ENCODE data around the gene LRRC74A.
A peak's percentile ranks its signal among the peaks of the same experiment; 100 is the strongest.

Gene LRRC74A

GRCh38 chr14:76828339-76829012, 2.3 kb downstream of the LRRC74A start:
- Histone ChIP-seq H3K4me1 (ENCODE audit: control insufficient read depth in 2 of 2, insufficient read depth in 2 of 2, low read length in 2 of 2) (no peaks in the 10 kb centered on the region), H3K9me3 (ENCODE audit: control insufficient read depth in 2 of 2, low read length in 2 of 2) (no peaks in the 10 kb centered on the region), H3K9ac (ENCODE audit: low read depth in 1 of 2, low read length in 2 of 2) (no peak overlapping the region), H3K27ac (ENCODE audit: low read depth in 2 of 2, low read length in 2 of 2) (no peak overlapping the region), H3K4me3 (ENCODE audit: low read length in 2 of 2) (no peak overlapping the region), H3K36me3 (ENCODE audit: control insufficient read depth in 2 of 2, insufficient read depth in 2 of 2, low read length in 2 of 2) (no peaks in the 10 kb centered on the region), H3K27me3 (ENCODE audit: control insufficient read depth in 2 of 2, insufficient read depth in 2 of 2, low read length in 2 of 2) (no peaks in the 10 kb centered on the region)

GRCh38 chr14:76829013-76829365, 2.8 kb downstream of the LRRC74A start:
- no peak overlapping the region for H3K27ac ChIP-seq (ENCODE audit: low read depth in 2 of 2, low read length in 2 of 2)

DNA sequence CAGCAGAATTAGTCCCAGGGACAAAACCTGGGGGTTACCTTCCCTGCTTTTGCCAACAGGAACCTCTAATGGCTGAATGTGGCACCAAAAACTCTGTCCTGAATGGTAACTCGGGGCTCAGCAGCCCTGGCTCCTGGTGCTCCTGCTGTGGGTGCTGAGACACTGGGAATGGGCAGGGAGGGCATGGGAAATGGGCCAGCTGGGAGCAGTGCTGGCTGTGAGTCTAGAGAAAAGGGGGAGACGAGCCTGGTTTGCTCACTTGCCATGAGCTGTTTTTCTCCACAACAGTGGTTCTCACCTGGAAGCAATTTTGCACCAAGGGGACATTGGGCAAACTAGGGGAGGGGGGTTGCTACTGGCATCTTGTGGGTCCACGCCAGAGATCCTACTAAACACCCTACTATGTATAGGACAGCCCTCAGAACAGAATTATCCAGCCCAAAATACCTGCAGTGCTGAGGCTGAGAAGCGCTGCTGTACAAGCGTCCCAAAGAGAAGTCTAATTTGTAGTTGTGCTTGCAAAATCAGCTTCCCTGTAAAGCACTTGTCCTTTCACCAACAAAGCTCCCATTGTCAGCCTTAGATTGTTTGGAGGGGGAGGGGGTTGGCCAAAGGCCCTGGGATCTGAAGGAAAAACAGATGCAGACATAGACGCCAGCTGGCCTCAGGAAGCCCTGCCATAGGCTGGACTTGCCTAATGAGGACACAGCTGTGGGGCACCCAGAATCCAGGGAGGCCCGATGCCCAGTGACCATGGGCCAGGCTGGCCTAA, 3.6 kb downstream of the LRRC74A start:
- no peak overlapping the region for H3K4me3 ChIP-seq (ENCODE audit: low read length in 2 of 2)
- H3K27ac ChIP-seq (ENCODE audit: low read depth in 2 of 2, low read length in 2 of 2): peak overlapping the region in 1 of 2 donors; percentile 2
- H3K4me1 ChIP-seq (ENCODE audit: control insufficient read depth in 2 of 2, insufficient read depth in 2 of 2, low read length in 2 of 2): no peaks in the 10 kb centered on the region
- no peaks in the 10 kb centered on the region for H3K36me3 ChIP-seq (ENCODE audit: control insufficient read depth in 2 of 2, insufficient read depth in 2 of 2, low read length in 2 of 2)
- no peaks in the 10 kb centered on the region for H3K27me3 ChIP-seq (ENCODE audit: control insufficient read depth in 2 of 2, insufficient read depth in 2 of 2, low read length in 2 of 2)
- H3K9me3 ChIP-seq (ENCODE audit: control insufficient read depth in 2 of 2, low read length in 2 of 2): no peaks in the 10 kb centered on the region
- H3K9ac ChIP-seq (ENCODE audit: low read depth in 1 of 2, low read length in 2 of 2): no peak overlapping the region

More at GRCh38 chr14:76829013-76829365, 2.8 kb downstream of the LRRC74A start:
- Histone ChIP-seq H3K4me1 (ENCODE audit: control insufficient read depth in 2 of 2, insufficient read depth in 2 of 2, low read length in 2 of 2) (no peaks in the 10 kb centered on the region), H3K27me3 (ENCODE audit: control insufficient read depth in 2 of 2, insufficient read depth in 2 of 2, low read length in 2 of 2) (no peaks in the 10 kb centered on the region), H3K9me3 (ENCODE audit: control insufficient read depth in 2 of 2, low read length in 2 of 2) (no peaks in the 10 kb centered on the region), H3K9ac (ENCODE audit: low read depth in 1 of 2, low read length in 2 of 2) (no peak overlapping the region), H3K36me3 (ENCODE audit: control insufficient read depth in 2 of 2, insufficient read depth in 2 of 2, low read length in 2 of 2) (no peaks in the 10 kb centered on the region), H3K4me3 (ENCODE audit: low read length in 2 of 2) (no peak overlapping the region)

- Histone ChIP-seq H3K36me3 (ENCODE audit: control insufficient read depth in 2 of 2, insufficient read depth in 2 of 2, low read length in 2 of 2) (no peaks in the 10 kb centered on the region), H3K27ac (ENCODE audit: low read depth in 2 of 2, low read length in 2 of 2) (no peak overlapping the region), H3K9ac (ENCODE audit: low read depth in 1 of 2, low read length in 2 of 2) (no peak overlapping the region), H3K4me1 (ENCODE audit: control insufficient read depth in 2 of 2, insufficient read depth in 2 of 2, low read length in 2 of 2) (no peaks in the 10 kb centered on the region), H3K4me3 (ENCODE audit: low read length in 2 of 2) (no peak overlapping the region), H3K9me3 (ENCODE audit: control insufficient read depth in 2 of 2, low read length in 2 of 2) (no peaks in the 10 kb centered on the region), H3K27me3 (ENCODE audit: control insufficient read depth in 2 of 2, insufficient read depth in 2 of 2, low read length in 2 of 2) (no peaks in the 10 kb centered on the region)
These were observed 4.3 kb downstream of the LRRC74A start for GRCh38 chr14:76830556-76830955.

- no peak overlapping the region for H3K9ac ChIP-seq (ENCODE audit: low read depth in 1 of 2, low read length in 2 of 2)
- H3K4me3 ChIP-seq (ENCODE audit: low read length in 2 of 2): no peak overlapping the region
- H3K27ac ChIP-seq (ENCODE audit: low read depth in 2 of 2, low read length in 2 of 2): no peak overlapping the region
- H3K9me3 ChIP-seq (ENCODE audit: control insufficient read depth in 2 of 2, low read length in 2 of 2): no peaks in the 10 kb centered on the region
- H3K36me3 ChIP-seq (ENCODE audit: control insufficient read depth in 2 of 2, insufficient read depth in 2 of 2, low read length in 2 of 2): no peaks in the 10 kb centered on the region
- no peaks in the 10 kb centered on the region for H3K27me3 ChIP-seq (ENCODE audit: control insufficient read depth in 2 of 2, insufficient read depth in 2 of 2, low read length in 2 of 2)
- H3K4me1 ChIP-seq (ENCODE audit: control insufficient read depth in 2 of 2, insufficient read depth in 2 of 2, low read length in 2 of 2): no peaks in the 10 kb centered on the region
These were observed 6.3 kb downstream of the LRRC74A start for GRCh38 chr14:76832503-76832988.

DNA sequence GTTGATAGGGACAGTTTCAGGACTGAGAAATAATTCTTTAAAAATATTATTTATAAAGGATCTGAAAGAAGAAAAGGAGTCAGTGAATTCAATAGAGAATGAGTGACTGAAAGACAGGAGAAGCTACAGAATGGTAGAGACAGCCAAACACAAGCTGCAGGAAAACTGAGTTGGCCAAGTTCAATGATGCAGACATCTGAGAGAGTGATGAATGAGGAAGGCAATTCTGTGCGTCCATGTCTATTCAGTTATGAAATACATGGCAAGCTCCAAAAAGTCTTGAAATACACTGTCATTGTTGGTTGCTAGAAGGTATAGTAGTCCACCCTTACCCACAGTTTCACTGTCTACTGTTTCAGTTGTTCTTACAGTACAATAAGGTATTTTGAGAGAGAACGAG, 6.8 kb downstream of the LRRC74A start:
- H3K9me3 ChIP-seq (ENCODE audit: control insufficient read depth in 2 of 2, low read length in 2 of 2): no peaks in the 10 kb centered on the region
- no peak overlapping the region for H3K9ac ChIP-seq (ENCODE audit: low read depth in 1 of 2, low read length in 2 of 2)
- H3K4me3 ChIP-seq (ENCODE audit: low read length in 2 of 2): no peak overlapping the region
- no peaks in the 10 kb centered on the region for H3K27me3 ChIP-seq (ENCODE audit: control insufficient read depth in 2 of 2, insufficient read depth in 2 of 2, low read length in 2 of 2)
- H3K4me1 ChIP-seq (ENCODE audit: control insufficient read depth in 2 of 2, insufficient read depth in 2 of 2, low read length in 2 of 2): no peaks in the 10 kb centered on the region
- H3K27ac ChIP-seq (ENCODE audit: low read depth in 2 of 2, low read length in 2 of 2): no peak overlapping the region
- no peaks in the 10 kb centered on the region for H3K36me3 ChIP-seq (ENCODE audit: control insufficient read depth in 2 of 2, insufficient read depth in 2 of 2, low read length in 2 of 2)

DNA sequence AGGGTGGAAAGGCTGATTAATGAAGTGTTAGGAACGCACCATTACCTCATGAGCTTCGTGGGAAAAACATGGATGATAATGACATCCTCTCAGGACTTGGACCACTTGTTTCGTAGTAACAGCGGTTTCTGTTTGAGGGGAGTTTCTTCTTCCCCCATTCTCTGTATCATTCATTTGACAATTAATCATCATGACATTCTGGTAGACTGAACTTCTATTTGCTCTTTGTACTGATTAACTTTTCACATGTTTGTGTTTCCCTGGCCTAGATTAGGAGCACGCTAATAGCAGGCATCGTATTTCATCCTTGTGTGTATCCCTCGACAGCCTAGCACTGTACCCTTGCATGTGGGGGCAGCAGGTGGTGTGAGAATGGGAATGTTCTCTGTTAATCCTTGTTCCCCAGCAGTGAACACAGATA, 8.0 kb downstream of the LRRC74A start:
- Histone ChIP-seq H3K27ac (ENCODE audit: low read depth in 2 of 2, low read length in 2 of 2) (no peak overlapping the region), H3K36me3 (ENCODE audit: control insufficient read depth in 2 of 2, insufficient read depth in 2 of 2, low read length in 2 of 2) (no peaks in the 10 kb centered on the region), H3K4me3 (ENCODE audit: low read length in 2 of 2) (no peak overlapping the region), H3K27me3 (ENCODE audit: control insufficient read depth in 2 of 2, insufficient read depth in 2 of 2, low read length in 2 of 2) (no peaks in the 10 kb centered on the region), H3K9ac (ENCODE audit: low read depth in 1 of 2, low read length in 2 of 2) (no peak overlapping the region), H3K9me3 (ENCODE audit: control insufficient read depth in 2 of 2, low read length in 2 of 2) (no peaks in the 10 kb centered on the region), H3K4me1 (ENCODE audit: control insufficient read depth in 2 of 2, insufficient read depth in 2 of 2, low read length in 2 of 2) (no peaks in the 10 kb centered on the region)

GRCh38 chr14:76836029-76836630, 9.9 kb downstream of the LRRC74A start:
- Histone ChIP-seq H3K9ac (ENCODE audit: low read depth in 1 of 2, low read length in 2 of 2) (no peak overlapping the region), H3K27ac (ENCODE audit: low read depth in 2 of 2, low read length in 2 of 2) (no peak overlapping the region), H3K9me3 (ENCODE audit: control insufficient read depth in 2 of 2, low read length in 2 of 2) (no peaks in the 10 kb centered on the region), H3K36me3 (ENCODE audit: control insufficient read depth in 2 of 2, insufficient read depth in 2 of 2, low read length in 2 of 2) (no peaks in the 10 kb centered on the region), H3K4me1 (ENCODE audit: control insufficient read depth in 2 of 2, insufficient read depth in 2 of 2, low read length in 2 of 2) (no peaks in the 10 kb centered on the region), H3K4me3 (ENCODE audit: low read length in 2 of 2) (no peak overlapping the region), H3K27me3 (ENCODE audit: control insufficient read depth in 2 of 2, insufficient read depth in 2 of 2, low read length in 2 of 2) (no peaks in the 10 kb centered on the region)

DNA sequence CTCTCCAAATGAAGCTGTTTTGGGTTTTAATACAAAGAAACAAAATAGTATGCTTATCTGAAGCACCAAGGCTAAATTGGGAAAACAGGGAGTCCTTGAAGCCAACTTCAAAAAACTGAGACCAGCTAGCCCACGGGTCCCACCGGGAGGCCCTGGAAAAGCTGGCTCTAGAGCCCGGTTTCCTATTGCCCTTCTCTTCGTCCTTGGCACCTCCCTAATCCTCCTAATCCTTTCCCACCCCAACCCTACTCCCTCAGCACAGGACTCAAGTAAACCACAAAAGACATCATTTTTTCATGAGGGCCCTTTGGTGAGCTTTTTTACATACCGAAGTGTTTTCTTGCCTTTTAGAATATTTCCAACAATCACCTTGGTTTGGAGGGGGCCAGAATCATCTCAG, 11.3 kb downstream of the LRRC74A start:
- no peaks in the 10 kb centered on the region for H3K4me1 ChIP-seq (ENCODE audit: control insufficient read depth in 2 of 2, insufficient read depth in 2 of 2, low read length in 2 of 2)
- H3K4me3 ChIP-seq (ENCODE audit: low read length in 2 of 2): no peak overlapping the region
- H3K9ac ChIP-seq (ENCODE audit: low read depth in 1 of 2, low read length in 2 of 2): no peak overlapping the region
- no peak overlapping the region for H3K27ac ChIP-seq (ENCODE audit: low read depth in 2 of 2, low read length in 2 of 2)
- no peaks in the 10 kb centered on the region for H3K36me3 ChIP-seq (ENCODE audit: control insufficient read depth in 2 of 2, insufficient read depth in 2 of 2, low read length in 2 of 2)
- H3K27me3 ChIP-seq (ENCODE audit: control insufficient read depth in 2 of 2, insufficient read depth in 2 of 2, low read length in 2 of 2): no peaks in the 10 kb centered on the region
- H3K9me3 ChIP-seq (ENCODE audit: control insufficient read depth in 2 of 2, low read length in 2 of 2): no peaks in the 10 kb centered on the region

GRCh38 chr14:76842414-76842813, 16.2 kb downstream of the LRRC74A start:
- no peak overlapping the region for H3K9ac ChIP-seq (ENCODE audit: low read depth in 1 of 2, low read length in 2 of 2)
- H3K9me3 ChIP-seq (ENCODE audit: control insufficient read depth in 2 of 2, low read length in 2 of 2): no peaks in the 10 kb centered on the region
- no peak overlapping the region for H3K4me3 ChIP-seq (ENCODE audit: low read length in 2 of 2)
- no peaks in the 10 kb centered on the region for H3K27me3 ChIP-seq (ENCODE audit: control insufficient read depth in 2 of 2, insufficient read depth in 2 of 2, low read length in 2 of 2)
- no peaks in the 10 kb centered on the region for H3K4me1 ChIP-seq (ENCODE audit: control insufficient read depth in 2 of 2, insufficient read depth in 2 of 2, low read length in 2 of 2)
- H3K36me3 ChIP-seq (ENCODE audit: control insufficient read depth in 2 of 2, insufficient read depth in 2 of 2, low read length in 2 of 2): no peaks in the 10 kb centered on the region
- no peak overlapping the region for H3K27ac ChIP-seq (ENCODE audit: low read depth in 2 of 2, low read length in 2 of 2)
